Stimulated activated CD8-positive, alpha-beta memory T cell treated with anti-CD3 and anti-CD28 coated beads, Interleukin-4, amount 100 ng/mL, for 1 hour (primary cell): ENCODE results near the gene PRDM16.

ENCODE experiments used
- DNase-seq, 2 donors: peaks; one replicate each; pipeline ENCODE4 v3.0.0-alpha.2; 2020; ENCODE audit warnings: low read depth in 2 of 2, low spot score in 1 of 2

Gene PRDM16

DNA sequence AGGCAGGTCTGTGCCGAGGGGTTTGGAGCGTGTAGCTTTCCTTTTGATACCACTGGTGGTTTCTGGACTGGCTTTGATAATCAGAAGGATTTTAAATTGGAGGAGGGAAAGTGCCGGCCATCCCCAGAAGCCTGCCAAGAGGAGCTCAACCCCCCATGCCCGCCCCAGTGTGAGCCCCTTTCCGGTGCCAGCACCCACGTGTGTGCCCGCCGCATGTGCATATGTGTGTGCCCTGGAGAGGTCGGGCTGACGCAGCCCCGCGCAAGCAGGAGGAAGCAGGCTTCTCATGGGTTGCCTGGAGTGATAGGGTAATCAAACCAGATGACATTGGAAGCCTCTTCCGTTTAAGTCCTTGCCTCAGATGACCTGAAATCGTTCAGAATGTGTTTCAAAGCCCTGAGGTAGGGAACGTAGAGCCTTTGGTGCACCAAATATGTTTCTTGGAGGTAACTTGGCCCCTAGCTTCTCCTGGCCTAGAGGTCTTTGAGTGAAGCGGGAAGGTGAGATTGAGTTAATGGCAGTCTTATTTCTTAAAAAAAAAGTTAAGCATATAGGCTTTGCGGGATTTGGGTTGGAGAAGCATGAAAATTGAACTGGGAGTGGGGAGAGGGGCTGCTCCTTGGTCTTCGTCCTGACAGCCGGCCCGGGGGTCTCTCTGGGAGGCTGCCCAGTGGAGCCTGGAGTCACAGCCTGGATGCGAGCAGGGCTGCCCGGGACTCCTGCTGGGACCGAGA, 351.4 kb downstream of the PRDM16 start:
- DNase-seq: no peak

- DNase-seq: no peak
These were observed 353.6 kb downstream of the PRDM16 start for GRCh38 chr1:3422638-3423037.

GRCh38 chr1:3423245-3423829, 354.3 kb downstream of the PRDM16 start:
- DNase-seq: no peak

DNA sequence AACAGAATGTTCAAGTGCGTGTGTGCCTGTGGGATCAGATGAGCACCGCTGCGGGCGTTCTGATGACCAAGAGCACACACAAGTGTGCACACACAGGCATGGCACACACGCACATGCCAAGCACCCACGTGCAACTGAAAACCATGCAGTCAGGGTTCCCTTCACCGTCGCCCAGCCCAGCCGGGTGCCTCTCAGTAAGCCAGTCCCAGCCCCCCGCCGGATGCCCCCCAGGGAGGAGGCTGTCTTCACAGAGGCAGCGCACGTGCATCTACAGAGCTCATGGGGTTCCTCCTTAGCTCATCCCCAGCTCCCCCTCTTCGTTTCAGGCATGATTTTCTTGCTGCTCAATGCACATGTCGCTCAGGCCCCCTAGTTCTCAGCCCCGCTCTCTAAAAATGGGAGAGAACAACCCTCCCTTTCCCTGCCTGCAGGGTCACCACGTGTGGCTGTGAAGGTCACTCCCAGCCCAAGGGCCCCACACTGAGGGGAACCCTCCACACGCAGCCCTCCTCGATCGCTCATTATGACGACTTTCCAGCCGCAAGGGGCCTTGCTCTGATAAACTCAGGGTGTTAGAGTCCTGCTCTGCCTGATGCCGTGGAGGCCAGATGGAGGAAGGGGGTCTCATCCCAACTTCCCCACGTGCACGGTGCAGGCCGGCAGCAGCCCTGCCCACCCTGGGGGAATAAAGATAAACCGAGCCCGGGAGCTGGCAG, 355.1 kb downstream of the PRDM16 start:
- no peak for DNase-seq

- no peak for DNase-seq
These were observed 356.6 kb downstream of the PRDM16 start for GRCh38 chr1:3425486-3426215.

GRCh38 chr1:3426956-3427535, 358.0 kb downstream of the PRDM16 start:
- DNase-seq: no peak

DNA sequence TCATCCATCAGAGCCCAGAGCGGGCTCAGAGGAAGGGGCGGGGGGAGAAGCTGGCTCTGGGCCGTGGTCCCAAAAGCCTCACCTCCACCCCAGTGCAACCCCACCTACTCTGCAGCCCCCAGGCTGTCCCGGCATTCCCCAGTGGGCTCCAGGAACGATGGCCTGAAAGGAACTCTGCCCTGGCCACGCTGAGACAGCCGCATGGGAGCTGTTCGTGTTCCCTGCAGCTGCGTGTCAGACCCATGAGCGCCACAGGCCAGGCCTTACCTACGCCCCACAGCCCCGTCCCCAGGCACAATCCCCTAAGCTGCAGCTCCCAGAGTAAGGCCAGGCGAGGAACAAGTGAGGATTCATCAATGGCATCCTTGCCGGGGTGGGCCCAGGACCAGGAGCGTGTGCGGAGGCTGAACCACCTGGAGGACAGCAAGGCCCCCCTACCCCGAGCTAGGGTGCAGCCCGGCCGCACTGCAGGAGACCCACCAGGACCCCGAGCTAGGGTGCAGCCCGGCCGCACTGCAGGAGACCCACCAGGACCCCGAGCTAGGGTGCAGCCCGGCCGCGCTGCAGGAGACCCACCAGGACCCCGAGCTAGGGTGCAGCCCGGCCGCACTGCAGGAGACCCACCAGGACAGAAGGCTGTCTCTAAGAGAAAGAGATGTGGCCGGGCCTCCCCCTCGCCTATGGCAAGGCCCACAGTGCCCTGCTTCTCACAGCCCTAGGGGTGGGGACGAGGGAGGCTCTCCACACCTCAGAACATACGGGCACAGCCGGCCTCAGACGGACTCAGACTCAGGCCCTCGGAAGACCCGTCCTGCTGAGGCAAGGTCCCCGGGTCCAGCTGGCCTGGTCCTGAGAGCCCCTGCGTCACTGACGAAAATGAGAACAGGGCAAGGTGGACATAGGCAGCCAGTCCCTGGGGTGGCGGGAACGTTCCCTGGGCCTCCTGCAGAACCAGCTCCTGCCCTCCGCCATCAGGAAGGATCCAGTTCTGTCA, 359.0 kb downstream of the PRDM16 start:
- DNase-seq: no peak

GRCh38 chr1:3428899-3429298, 359.9 kb downstream of the PRDM16 start:
- no peak for DNase-seq

- DNase-seq: no peak
These were observed 360.3 kb downstream of the PRDM16 start for GRCh38 chr1:3429320-3429719.

DNA sequence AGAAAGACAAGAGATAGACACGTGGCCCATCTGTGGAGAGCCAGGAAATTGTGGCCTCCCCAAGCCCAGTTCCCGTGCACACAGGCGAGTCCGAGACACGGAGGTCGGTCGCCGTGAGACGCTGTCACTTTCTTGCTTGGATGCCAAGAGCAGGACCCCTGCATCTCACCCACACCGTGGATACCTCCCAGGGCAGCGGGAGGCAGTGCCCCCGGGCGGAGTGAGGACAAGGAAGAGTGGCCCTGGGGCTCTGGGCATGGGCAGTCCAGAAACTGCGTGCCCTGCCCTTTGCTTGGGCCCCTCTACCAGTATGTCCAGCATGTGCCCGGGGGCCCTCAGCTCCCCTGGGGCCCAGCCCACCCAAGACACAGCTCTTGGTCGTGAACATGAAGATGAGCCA, 360.8 kb downstream of the PRDM16 start:
- DNase-seq: no peak

DNA sequence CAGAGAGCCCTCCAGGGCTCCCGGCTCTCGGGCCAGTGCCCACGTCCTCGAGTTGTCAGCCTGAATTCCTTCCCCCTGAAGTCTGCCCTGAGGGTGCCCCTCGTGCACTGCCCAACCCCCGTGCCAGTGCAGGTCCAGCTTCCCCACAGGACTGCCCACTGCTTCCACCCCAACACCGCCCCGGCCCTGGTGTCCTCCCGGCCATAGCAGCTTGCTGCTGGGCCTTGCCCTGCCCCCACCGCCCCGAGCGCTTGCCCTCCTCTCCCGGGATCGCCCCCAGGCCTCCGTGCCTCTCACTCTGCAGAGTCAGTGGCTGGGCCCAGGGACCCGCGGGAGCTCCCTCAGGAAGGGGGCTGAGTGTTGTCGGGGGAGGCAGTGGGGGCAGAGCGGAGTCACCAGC, 361.4 kb downstream of the PRDM16 start:
- no peak for DNase-seq

DNA sequence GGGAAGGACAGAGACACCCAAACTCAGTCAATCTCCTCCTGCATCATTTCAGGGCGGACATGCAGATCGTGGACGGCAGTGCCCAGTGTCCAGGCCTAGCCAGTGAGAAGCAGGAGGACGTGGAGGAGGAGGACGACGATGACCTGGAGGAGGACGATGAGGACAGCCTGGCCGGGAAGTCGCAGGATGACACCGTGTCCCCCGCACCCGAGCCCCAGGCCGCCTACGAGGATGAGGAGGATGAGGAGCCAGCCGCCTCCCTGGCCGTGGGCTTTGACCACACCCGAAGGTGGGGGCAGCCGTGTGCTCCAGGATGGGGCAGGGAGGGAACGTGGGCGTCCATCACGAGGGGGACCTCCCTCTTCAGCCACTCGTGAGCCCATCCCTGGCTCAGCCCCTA, 361.8 kb downstream of the PRDM16 start:
- no peak for DNase-seq

- no peak for DNase-seq
These were observed 362.3 kb downstream of the PRDM16 start for GRCh38 chr1:3431266-3431665.

DNA sequence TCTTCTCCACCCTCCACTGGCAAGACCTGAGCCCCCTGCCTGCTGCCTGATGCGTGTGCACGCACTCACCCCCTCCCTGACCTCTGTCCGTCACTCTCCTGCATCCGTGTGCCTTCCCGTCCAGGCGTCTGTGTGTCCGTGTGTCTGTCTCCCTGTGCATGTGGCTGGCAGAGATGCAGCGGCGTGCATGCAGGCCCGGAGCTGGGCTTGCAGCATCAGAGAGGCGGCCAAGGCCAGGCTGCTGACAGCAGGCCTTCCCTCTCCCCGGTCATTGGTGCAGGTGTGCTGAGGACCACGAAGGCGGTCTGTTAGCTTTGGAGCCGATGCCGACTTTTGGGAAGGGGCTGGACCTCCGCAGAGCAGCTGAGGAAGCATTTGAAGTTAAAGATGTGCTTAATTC, 362.7 kb downstream of the PRDM16 start:
- DNase-seq: no peak

DNA sequence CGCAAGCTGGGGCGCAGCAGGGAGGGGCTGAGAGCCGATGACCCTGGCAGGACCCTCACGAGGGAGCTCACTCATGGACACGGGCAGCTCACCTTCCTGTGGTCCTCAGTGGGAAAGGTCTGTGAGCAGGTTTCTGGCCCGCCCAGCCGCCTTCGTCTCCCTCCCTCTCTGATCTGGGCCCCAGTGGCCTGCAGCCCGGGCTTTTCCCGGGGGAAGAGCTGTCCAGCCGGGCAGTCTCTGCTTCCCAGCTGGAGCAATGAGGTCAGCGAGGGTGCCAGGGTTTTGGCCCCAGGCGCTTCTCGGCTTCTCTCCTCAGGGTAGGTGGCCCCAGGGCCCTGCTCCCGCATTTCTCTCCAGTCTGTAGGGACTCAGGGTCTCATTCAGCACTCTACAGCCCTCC, 363.3 kb downstream of the PRDM16 start:
- no peak for DNase-seq

DNA sequence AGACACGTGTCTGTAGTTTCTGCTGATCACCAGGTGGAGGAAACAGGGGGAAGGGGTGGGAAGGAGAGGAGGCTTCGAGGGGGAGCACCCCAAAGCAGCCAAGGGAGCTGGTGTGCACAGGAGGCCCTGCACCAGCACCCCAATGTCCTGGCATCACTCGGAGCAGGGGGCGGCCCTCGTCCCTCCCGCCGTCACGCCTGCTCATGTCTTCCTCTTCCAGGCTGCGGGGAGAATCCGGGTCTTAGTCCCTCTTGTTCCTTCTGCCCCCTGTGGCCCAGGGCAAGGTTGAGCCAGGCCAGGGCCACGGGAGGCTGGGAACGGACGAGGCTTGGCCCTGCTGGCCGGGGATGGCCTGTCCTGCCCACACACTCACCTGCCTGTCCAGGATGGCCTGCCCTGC, 364.1 kb downstream of the PRDM16 start:
- no peak for DNase-seq

DNA sequence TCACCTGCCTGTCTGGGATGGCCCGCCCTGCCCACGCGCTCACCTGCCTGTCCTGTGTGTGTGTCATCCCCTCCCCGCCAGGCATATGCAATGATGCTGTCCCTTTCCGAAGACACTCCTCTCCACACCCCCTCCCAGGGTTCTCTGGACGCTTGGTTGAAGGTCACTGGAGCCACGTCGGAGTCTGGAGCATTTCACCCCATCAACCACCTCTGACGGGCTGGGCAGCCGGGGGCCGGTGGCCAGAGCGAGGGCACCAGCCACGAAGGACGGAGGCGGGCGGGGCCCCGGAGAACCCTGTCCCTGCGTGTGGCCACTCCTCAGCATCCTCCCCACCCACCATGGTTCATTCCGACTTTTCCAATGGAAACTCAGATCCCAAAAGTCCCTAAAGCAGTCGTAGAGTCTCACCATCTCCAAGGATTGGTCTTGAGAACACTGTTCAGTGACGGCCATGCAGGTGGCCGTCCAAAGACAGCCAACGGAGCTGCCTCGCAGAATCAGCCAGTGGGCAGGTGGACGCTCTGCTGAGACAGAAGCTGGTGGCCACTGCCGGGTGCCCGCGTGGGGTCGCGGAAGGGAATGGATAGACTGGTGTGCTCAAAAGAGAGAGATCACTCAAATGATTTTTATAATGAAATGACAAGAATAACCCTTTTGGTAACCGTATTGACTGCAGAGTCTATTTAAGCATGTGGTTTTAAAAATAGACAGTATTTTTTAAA, 364.8 kb downstream of the PRDM16 start:
- no peak for DNase-seq

GRCh38 chr1:3434406-3435110, 365.6 kb downstream of the PRDM16 start:
- DNase-seq: no peak

DNA sequence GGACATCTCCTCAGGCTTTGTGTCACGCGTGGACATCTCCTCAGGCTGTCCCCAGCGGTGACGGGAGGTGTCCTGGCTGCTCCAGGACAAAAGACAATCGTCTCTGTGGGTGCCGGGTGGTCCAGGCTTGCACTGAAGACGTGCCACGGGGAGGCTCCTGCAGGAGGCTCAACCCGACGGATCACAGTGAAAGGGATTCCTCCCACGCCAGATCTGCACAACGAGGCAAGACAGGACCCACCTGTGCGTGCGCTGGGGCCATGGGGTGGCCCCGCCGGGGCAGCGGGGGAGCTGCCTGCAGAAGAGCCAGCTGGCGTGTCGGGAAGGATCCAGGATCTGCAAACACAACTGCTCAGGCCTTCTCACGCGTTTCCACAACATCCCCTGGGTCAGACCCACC, 366.7 kb downstream of the PRDM16 start:
- DNase-seq: no peak
